ENCODE measurements around the gene ONECUT2.

GRCh38 chr18:57475408-57475807 is 40.2 kb downstream of the ONECUT2 start:
- no peak for TF ChIP-seq EZH2phosphoT487 (IDR thresholded peaks at IDR 0.05; ENCODE audit: unreplicated experiment)
- TF ChIP-seq EZH2 (IDR thresholded peaks at IDR 0.05; ENCODE audit: low read depth, unreplicated experiment): no peak
- TF ChIP-seq, protein P1, sequence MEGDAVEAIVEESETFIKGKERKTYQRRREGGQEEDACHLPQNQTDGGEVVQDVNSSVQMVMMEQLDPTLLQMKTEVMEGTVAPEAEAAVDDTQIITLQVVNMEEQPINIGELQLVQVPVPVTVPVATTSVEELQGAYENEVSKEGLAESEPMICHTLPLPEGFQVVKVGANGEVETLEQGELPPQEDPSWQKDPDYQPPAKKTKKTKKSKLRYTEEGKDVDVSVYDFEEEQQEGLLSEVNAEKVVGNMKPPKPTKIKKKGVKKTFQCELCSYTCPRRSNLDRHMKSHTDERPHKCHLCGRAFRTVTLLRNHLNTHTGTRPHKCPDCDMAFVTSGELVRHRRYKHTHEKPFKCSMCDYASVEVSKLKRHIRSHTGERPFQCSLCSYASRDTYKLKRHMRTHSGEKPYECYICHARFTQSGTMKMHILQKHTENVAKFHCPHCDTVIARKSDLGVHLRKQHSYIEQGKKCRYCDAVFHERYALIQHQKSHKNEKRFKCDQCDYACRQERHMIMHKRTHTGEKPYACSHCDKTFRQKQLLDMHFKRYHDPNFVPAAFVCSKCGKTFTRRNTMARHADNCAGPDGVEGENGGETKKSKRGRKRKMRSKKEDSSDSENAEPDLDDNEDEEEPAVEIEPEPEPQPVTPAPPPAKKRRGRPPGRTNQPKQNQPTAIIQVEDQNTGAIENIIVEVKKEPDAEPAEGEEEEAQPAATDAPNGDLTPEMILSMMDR (conservative IDR thresholded peaks at IDR 0.05; ENCODE audit: low read depth in 2 of 2): no peak
- TF ChIP-seq CREB1 (CRISPR knock-in tag; IDR thresholded peaks at IDR 0.05; ENCODE audit: low read depth): no peak
- no peak for TF ChIP-seq POLR2AphosphoS5 (IDR thresholded peaks at IDR 0.05; ENCODE audit: low read depth)
- no peak for TF ChIP-seq ZNF114 (CRISPR knock-in tag; IDR thresholded peaks at IDR 0.05)
- TF ChIP-seq ZNF331 (CRISPR knock-in tag; IDR thresholded peaks at IDR 0.05; ENCODE audit: low read depth): no peak
